Measurements from ENCODE around the gene NOL4L.

- no peak for TF ChIP-seq POLR2A (IDR thresholded peaks at IDR 0.05)
- TF ChIP-seq, protein P1, sequence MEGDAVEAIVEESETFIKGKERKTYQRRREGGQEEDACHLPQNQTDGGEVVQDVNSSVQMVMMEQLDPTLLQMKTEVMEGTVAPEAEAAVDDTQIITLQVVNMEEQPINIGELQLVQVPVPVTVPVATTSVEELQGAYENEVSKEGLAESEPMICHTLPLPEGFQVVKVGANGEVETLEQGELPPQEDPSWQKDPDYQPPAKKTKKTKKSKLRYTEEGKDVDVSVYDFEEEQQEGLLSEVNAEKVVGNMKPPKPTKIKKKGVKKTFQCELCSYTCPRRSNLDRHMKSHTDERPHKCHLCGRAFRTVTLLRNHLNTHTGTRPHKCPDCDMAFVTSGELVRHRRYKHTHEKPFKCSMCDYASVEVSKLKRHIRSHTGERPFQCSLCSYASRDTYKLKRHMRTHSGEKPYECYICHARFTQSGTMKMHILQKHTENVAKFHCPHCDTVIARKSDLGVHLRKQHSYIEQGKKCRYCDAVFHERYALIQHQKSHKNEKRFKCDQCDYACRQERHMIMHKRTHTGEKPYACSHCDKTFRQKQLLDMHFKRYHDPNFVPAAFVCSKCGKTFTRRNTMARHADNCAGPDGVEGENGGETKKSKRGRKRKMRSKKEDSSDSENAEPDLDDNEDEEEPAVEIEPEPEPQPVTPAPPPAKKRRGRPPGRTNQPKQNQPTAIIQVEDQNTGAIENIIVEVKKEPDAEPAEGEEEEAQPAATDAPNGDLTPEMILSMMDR (IDR thresholded peaks at IDR 0.05 in 8 of 11, conservative IDR thresholded peaks at IDR 0.05 in 3 of 11), result no peak
These were observed 20.1 kb upstream of the NOL4L start for GRCh38 chr20:32605167-32605656.
